T-helper 17 cell (primary cell): Measurements from ENCODE around the gene RGS3. TPM values are rescaled to one million over a fixed set of nuclear protein-coding genes. Genes with fewer than 3 reads are reported as not detected.

Source experiments
- ATAC-seq: fragments of 150-1000 bp; cut with Tn5 transposase; 2 replicates; pipeline ENCODE4 v1.10.0; 2021; ENCODE audit warnings: mild to moderate bottlenecking, moderate library complexity
- DNase-seq, 3 donors: peaks; one replicate each; pipeline versions ENCODE4 v3.0.0 to v3.0.0-alpha.2; 2020 to 2021
- H3K9me3 ChIP-seq: one replicate; pipeline ENCODE4 v1.7.0; 2013; ENCODE audit warnings: low read length, mild to moderate bottlenecking; ENCODE audit not compliant: control insufficient read depth, poor library complexity, severe bottlenecking
- H3K27ac Mint-ChIP-seq: one replicate; pipeline ENCODE4 v1.8.0; 2022; ENCODE audit warnings: mild to moderate bottlenecking, moderate library complexity, mixed read lengths
- H3K27me3 Mint-ChIP-seq: one replicate; pipeline ENCODE4 v1.8.0; 2022; ENCODE audit warnings: mixed read lengths
- H3K36me3 Mint-ChIP-seq: one replicate; pipeline ENCODE4 v1.8.0; 2022; ENCODE audit warnings: low read depth, mixed read lengths
- H3K4me1 Mint-ChIP-seq: one replicate; pipeline ENCODE4 v1.8.0; 2022; ENCODE audit warnings: mild to moderate bottlenecking, mixed read lengths
- H3K4me3 Mint-ChIP-seq: one replicate; pipeline ENCODE4 v1.8.0; 2022; ENCODE audit warnings: mild to moderate bottlenecking, moderate library complexity, mixed read lengths
- total RNA-seq, 4 donors: library from RNA in 2 of 4; stranded (reverse) in 2 of 4; gene quantifications; one replicate each; pipeline ENCODE4 v1.2.3 and lab custom pipeline; 2022 to 2026

The RGS3 gene
- total RNA-seq, 2 donors from 2014 or later, result 17.4 to 22.0 TPM

DNA sequence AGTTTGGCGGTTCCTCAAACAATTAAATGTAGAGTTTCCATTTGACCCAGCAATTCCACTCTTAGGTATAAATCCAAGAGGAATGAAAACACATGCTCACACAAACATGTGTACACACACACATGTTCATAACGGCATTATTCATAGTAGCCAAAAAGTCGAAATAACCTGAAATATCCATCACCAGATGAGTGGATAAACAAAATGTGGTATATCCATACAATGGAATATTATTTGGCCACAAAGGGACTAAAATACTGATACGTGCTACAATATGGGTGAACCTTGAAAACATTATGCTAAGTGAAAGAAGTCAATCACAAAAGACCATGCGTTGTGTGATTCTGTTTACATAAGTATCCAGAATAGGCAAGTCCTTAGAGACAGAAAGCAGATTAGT lies 8.7 kb downstream of the RGS3 start:
- ATAC-seq (no peak), DNase-seq (no peak)
- Mint-ChIP-seq H3K27ac (no peak overlapping the region), H3K4me1 (peaks cover 2% of the 10 kb centered on the region), H3K36me3 (no peaks in the 10 kb centered on the region), H3K27me3 (no peaks in the 10 kb centered on the region), H3K4me3 (no peak overlapping the region)
- no peaks in the 10 kb centered on the region for H3K9me3 ChIP-seq

DNA sequence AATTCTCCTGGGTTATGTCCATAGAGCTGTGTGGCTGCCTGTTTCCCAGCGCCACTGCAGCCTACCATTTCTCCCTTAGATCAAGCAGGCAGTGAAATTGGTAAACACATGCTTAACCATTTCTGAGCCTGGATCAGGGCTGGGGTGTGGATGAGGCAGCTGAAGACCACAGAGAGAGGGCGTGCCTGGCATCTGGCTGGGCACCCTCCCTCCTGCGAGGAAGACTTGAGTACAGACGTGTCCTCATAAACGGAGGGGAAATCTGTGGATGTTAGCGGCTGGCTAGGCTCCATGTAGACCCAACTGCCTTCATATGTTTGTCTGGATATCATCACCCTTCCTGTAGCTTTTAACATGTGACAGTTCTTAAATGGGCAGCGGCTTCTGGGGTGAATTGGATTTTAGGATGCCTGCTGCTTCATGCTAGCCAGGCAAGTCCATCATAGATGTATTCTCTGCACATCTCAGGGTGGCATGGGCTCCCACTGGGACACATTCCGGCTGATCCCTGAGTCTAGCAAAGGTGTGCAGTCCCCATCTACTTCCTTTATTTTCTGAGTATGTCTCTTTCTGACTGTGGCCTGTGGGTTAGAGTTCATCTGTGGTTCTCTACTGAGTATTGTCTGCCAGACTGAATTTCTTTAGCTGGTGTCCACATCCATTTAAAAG lies 11.0 kb downstream of the RGS3 start:
- Mint-ChIP-seq H3K4me1 (peaks cover 12% of the 10 kb centered on the region), H3K4me3 (no peak overlapping the region), H3K36me3 (no peaks in the 10 kb centered on the region), H3K27ac (no peak overlapping the region), H3K27me3 (no peaks in the 10 kb centered on the region)
- H3K9me3 ChIP-seq, result no peaks in the 10 kb centered on the region
- DNase-seq, result no peak
- no peak for ATAC-seq

DNA sequence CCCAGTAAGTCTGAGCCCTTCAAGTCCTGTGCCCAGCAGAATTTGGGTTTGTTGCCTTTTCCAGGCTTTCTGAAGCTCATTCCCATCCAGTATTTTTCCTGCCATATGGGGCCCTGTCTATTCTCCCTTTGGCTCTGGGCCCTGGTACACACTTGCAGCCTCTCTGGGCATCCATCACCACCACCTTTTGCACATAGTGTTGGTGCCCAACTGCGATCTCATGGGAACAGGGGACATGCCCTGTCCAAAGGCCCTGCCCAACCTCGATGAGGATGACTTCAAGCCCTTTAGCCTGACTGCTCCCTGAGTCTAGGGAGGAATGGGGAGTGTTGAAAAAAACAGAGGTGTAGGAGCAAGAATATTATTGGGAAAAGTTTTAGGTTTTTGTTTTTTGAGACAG lies 11.5 kb downstream of the RGS3 start:
- Mint-ChIP-seq H3K4me1 (peaks cover 16% of the 10 kb centered on the region), H3K36me3 (no peaks in the 10 kb centered on the region), H3K4me3 (no peak overlapping the region), H3K27ac (no peak overlapping the region), H3K27me3 (peaks cover 4% of the 10 kb centered on the region)
- DNase-seq (no peak), ATAC-seq (no peak)
- no peaks in the 10 kb centered on the region for H3K9me3 ChIP-seq

DNA sequence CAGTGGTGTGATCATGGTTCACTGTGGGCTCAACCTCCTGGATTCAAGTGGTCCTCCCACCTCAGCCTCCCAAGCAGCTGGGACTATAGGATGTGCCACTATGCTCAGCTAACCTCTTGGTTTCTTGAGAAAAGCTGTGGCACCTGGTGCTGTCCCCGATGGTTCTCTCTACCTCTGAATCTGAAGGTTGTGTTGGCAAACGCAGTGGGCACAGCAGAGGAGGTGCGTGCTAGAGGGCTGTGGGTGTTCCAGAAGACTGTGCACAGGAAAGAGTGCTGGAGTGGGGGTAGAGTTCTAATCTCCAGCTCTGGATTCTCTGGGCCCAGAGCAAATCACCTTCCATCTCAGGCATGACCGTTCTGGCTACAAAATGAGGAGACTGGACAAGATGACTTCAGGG lies 12.5 kb downstream of the RGS3 start:
- ATAC-seq (no peak), DNase-seq (no peak)
- H3K27ac Mint-ChIP-seq, result no peak overlapping the region
- peaks cover 2% of the 10 kb centered on the region for H3K36me3 Mint-ChIP-seq
- peaks cover 4% of the 10 kb centered on the region for H3K27me3 Mint-ChIP-seq
- H3K9me3 ChIP-seq, result no peaks in the 10 kb centered on the region
- H3K4me3 Mint-ChIP-seq, result no peak overlapping the region
- H3K4me1 Mint-ChIP-seq, result peaks cover 19% of the 10 kb centered on the region

- Mint-ChIP-seq H3K4me1 (peaks cover 20% of the 10 kb centered on the region), H3K4me3 (no peak overlapping the region), H3K36me3 (peaks cover 2% of the 10 kb centered on the region), H3K27ac (no peak overlapping the region), H3K27me3 (peaks cover 4% of the 10 kb centered on the region)
- no peaks in the 10 kb centered on the region for H3K9me3 ChIP-seq
- DNase-seq (no peak), ATAC-seq (no peak)
Measured at GRCh38 chr9:113476511-113476916, 13.0 kb downstream of the RGS3 start.

DNA sequence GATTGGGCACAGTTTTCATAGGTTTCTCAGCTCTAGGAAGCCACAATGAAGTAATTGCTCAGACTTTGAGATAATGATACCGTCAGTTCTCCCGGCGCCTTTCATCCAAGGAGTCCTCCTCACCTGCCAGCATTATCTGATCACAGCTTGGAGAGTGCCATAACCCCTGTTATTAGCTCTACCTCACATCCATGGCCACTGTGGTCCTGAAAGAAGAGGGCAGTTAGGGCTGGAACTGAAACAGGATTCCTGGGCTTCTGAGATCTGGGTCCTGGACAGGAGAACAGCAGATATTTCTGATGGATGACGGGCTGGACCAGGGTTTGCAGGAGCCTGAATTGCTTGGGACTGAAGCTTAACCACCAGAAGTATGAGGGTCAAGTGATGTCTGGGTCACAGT lies 13.5 kb downstream of the RGS3 start:
- peaks cover 20% of the 10 kb centered on the region for H3K4me1 Mint-ChIP-seq

DNA sequence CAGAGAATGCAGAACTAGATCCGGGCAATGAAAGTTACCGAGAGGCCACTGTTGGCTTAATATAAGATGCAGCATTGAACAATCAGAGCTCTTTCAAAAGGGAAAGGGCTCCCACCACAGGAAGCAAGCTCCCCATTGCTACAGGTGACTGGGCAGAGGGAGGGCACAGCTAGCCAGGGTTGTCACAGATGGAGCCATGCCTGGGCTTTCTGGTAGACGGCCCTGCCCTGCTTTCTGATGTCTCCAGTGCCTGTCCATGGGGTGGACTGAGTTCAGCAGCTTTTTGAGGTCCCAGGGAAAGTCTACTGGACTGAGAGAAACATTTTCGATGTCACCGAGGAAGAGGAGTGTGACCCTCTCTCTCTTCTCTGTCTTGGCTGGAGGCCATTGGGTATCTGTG lies 14.1 kb downstream of the RGS3 start:
- H3K9me3 ChIP-seq, result no peaks in the 10 kb centered on the region
- peaks cover 20% of the 10 kb centered on the region for H3K4me1 Mint-ChIP-seq
- H3K4me3 Mint-ChIP-seq, result no peak overlapping the region
- DNase-seq (no peak), ATAC-seq (no peak)
- no peak overlapping the region for H3K27ac Mint-ChIP-seq
- H3K27me3 Mint-ChIP-seq, result peaks cover 4% of the 10 kb centered on the region
- H3K36me3 Mint-ChIP-seq, result peaks cover 2% of the 10 kb centered on the region

More for the DNA sequence above, 13.5 kb downstream of the RGS3 start:
- Mint-ChIP-seq H3K27ac (no peak overlapping the region), H3K36me3 (peaks cover 2% of the 10 kb centered on the region), H3K27me3 (peaks cover 4% of the 10 kb centered on the region), H3K4me3 (no peak overlapping the region)
- no peaks in the 10 kb centered on the region for H3K9me3 ChIP-seq
- DNase-seq, result no peak
- ATAC-seq, result no peak

GRCh38 chr9:113479174-113479621 lies 15.7 kb downstream of the RGS3 start:
- no peak overlapping the region for H3K4me3 Mint-ChIP-seq
- peaks cover 2% of the 10 kb centered on the region for H3K36me3 Mint-ChIP-seq
- ATAC-seq (peak; percentile 52), DNase-seq (no peak)
- peak overlapping the region; percentile 79 for H3K27ac Mint-ChIP-seq
- peaks cover 4% of the 10 kb centered on the region for H3K27me3 Mint-ChIP-seq
- H3K4me1 Mint-ChIP-seq, result peaks cover 20% of the 10 kb centered on the region
- H3K9me3 ChIP-seq, result no peaks in the 10 kb centered on the region

- H3K27ac Mint-ChIP-seq, result peak overlapping the region; percentile 79
- peaks cover 2% of the 10 kb centered on the region for H3K36me3 Mint-ChIP-seq
- no peaks in the 10 kb centered on the region for H3K9me3 ChIP-seq
- H3K27me3 Mint-ChIP-seq, result peaks cover 4% of the 10 kb centered on the region
- DNase-seq, result no peak
- no peak overlapping the region for H3K4me3 Mint-ChIP-seq
- no peak for ATAC-seq
- peaks cover 18% of the 10 kb centered on the region for H3K4me1 Mint-ChIP-seq
Measured at GRCh38 chr9:113480612-113481011, 17.1 kb downstream of the RGS3 start.

GRCh38 chr9:113481176-113481787 lies 17.8 kb downstream of the RGS3 start:
- peaks cover 4% of the 10 kb centered on the region for H3K27me3 Mint-ChIP-seq
- H3K4me3 Mint-ChIP-seq, result no peak overlapping the region
- DNase-seq (no peak), ATAC-seq (no peak)
- peaks cover 2% of the 10 kb centered on the region for H3K36me3 Mint-ChIP-seq
- H3K27ac Mint-ChIP-seq, result no peak overlapping the region
- H3K9me3 ChIP-seq, result no peaks in the 10 kb centered on the region
- H3K4me1 Mint-ChIP-seq, result peaks cover 20% of the 10 kb centered on the region

- no peak overlapping the region for H3K27ac Mint-ChIP-seq
Measured at GRCh38 chr9:113482341-113482740, 18.8 kb downstream of the RGS3 start.

DNA sequence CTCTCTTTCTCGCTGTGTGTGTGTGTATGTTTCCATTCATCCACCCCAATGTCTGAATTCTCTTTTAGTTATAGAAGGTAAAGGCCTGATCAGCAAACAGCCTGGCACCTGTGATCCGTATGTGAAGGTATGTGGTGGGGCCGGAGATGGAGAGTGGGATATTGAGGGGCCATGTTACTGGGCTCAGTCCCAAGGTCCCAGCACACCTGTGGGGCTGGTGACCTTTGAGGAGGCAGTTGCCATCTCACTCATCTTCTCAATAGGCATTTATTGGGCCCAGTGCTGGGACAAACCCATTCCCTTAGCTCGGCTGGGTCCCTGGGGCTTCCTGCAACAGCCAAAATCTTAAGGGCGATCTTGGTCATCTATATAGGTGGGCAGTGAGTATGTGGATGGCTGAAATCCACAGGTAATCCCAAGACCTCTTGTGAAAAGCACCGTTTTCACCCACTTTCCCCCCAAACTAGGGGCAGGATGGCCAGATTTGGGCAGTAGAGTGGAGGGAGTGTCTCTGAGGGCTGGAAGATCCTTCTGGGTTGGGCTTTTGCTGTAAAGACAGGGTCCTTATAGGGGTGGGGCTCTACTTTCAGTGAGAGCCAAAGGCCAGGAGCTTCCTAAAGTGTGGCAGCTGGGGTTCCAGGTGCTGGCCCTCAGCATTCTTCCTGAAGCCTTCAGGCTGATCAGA lies 19.6 kb downstream of the RGS3 start:
- no peak for DNase-seq
- no peak for ATAC-seq
- no peak overlapping the region for H3K4me3 Mint-ChIP-seq
- peaks cover 23% of the 10 kb centered on the region for H3K4me1 Mint-ChIP-seq
- H3K36me3 Mint-ChIP-seq, result peaks cover 2% of the 10 kb centered on the region
- no peak overlapping the region for H3K27ac Mint-ChIP-seq
- peaks cover 4% of the 10 kb centered on the region for H3K27me3 Mint-ChIP-seq
- H3K9me3 ChIP-seq, result no peaks in the 10 kb centered on the region

More at GRCh38 chr9:113482341-113482740, 18.8 kb downstream of the RGS3 start:
- H3K4me3 Mint-ChIP-seq, result no peak overlapping the region
- H3K4me1 Mint-ChIP-seq, result peaks cover 20% of the 10 kb centered on the region
- ATAC-seq (no peak), DNase-seq (no peak)
- peaks cover 4% of the 10 kb centered on the region for H3K27me3 Mint-ChIP-seq
- peaks cover 2% of the 10 kb centered on the region for H3K36me3 Mint-ChIP-seq
- H3K9me3 ChIP-seq, result no peaks in the 10 kb centered on the region

- ATAC-seq (no peak), DNase-seq (no peak)
- Mint-ChIP-seq H3K27ac (no peak overlapping the region), H3K4me3 (no peak overlapping the region), H3K27me3 (peaks cover 4% of the 10 kb centered on the region), H3K36me3 (peaks cover 2% of the 10 kb centered on the region), H3K4me1 (peaks cover 20% of the 10 kb centered on the region)
- no peaks in the 10 kb centered on the region for H3K9me3 ChIP-seq
Measured at GRCh38 chr9:113483676-113484257, 20.2 kb downstream of the RGS3 start.
